Inflammatory macrophage (primary cell): ENCODE data around the gene TH.
A peak's percentile ranks its signal among the peaks of the same experiment; 100 is the strongest.

Source experiments
- DNase-seq, 2 donors: peaks; one replicate each; pipeline ENCODE4 v3.0.0-alpha.2; 2020 to 2022
- total RNA-seq, 18 experiments: gene quantifications; one replicate each; lab custom pipeline; 2026; ENCODE audit warnings: mixed read lengths in 6 of 18, inconsistent platforms in 2 of 18; lab: John Stamatoyannopoulos, UW

TH gene
- 0 to 0.06 (median 0) reads per million in 18 experiments for total RNA-seq

GRCh38 chr11:2171591-2172003 is at the start of gene TH:
TSS of gene TH (minus strand) at chr11:2171815. CDS start at chr11:2171786, 29 bp downstream.
- no peak for DNase-seq

- DNase-seq: no peak
Observed at GRCh38 chr11:2221024-2221423, 49.4 kb upstream of the TH start.

GRCh38 chr11:2220173-2220771 is 48.7 kb upstream of the TH start:
- DNase-seq: peak; percentile 11 to 20

- no peak for DNase-seq
Observed at GRCh38 chr11:2219318-2220017, 47.9 kb upstream of the TH start.

- no peak for DNase-seq
Observed at GRCh38 chr11:2218031-2218633, 46.5 kb upstream of the TH start.

- no peak for DNase-seq
Observed at GRCh38 chr11:2217211-2218030, 45.8 kb upstream of the TH start.

- DNase-seq: no peak
Observed at GRCh38 chr11:2216400-2217064, 44.9 kb upstream of the TH start.

GRCh38 chr11:2215561-2216399 is 44.2 kb upstream of the TH start:
- DNase-seq: no peak

GRCh38 chr11:2215230-2215560 is 43.6 kb upstream of the TH start:
- no peak for DNase-seq

- DNase-seq: no peak
Observed at GRCh38 chr11:2214527-2215229, 43.1 kb upstream of the TH start.

GRCh38 chr11:2213890-2214526 is 42.4 kb upstream of the TH start:
- no peak for DNase-seq

- DNase-seq: peak; percentile 44 to 66
Observed at GRCh38 chr11:2213384-2213842, 41.8 kb upstream of the TH start.

- DNase-seq: no peak
Observed at GRCh38 chr11:2212411-2213251, 41.0 kb upstream of the TH start.

- no peak for DNase-seq
Observed at GRCh38 chr11:2211113-2211971, 39.7 kb upstream of the TH start.

GRCh38 chr11:2210366-2211112 is 38.9 kb upstream of the TH start:
- DNase-seq: no peak

GRCh38 chr11:2209900-2210321 is 38.3 kb upstream of the TH start:
- DNase-seq: no peak

GRCh38 chr11:2209370-2209801 is 37.8 kb upstream of the TH start:
- no peak for DNase-seq
